Adipose tissue (tissue), 3 donors: Measurements from ENCODE around the gene GPN3. TPM values are rescaled to one million over a fixed set of nuclear protein-coding genes. Genes with fewer than 3 reads are reported as not detected.
A peak's percentile ranks its signal among the peaks of the same experiment; 100 is the strongest.
"Not testable (repeated sequence)": the region's sequence is repeated elsewhere in the genome, so short reads cannot be mapped to it uniquely, and the experiment has no call there.

Experiments
- H3K27ac ChIP-seq: one replicate; pipeline ENCODE4 v1.5.1; 2013; ENCODE audit warnings: low read depth, low read length
- WGBS, 3 donors: extraction: QIAGEN DNeasy Blood & Tissue Kit; methylation state at CpG; one replicate each; pipeline ENCODE4 v1.1.7; 2013; 5-methylcytosine and 5-hydroxymethylcytosine counted together
- polyA plus RNA-seq, 3 donors: library from polyadenylated mRNA; stranded (reverse); fragments of 200-250 nt; gene quantifications; one replicate each; pipeline ENCODE4 v1.2.3, GENCODE V29; 2013
- donor health status: healthy with polysubstance abuse.
- donor health status: Bipolar disorder and iron deficiency.
- donor health status: healthy.

Gene GPN3
- 10 to 100 TPM; 14.3 to 36.7 (median 32.9) TPM for polyA plus RNA-seq

DNA sequence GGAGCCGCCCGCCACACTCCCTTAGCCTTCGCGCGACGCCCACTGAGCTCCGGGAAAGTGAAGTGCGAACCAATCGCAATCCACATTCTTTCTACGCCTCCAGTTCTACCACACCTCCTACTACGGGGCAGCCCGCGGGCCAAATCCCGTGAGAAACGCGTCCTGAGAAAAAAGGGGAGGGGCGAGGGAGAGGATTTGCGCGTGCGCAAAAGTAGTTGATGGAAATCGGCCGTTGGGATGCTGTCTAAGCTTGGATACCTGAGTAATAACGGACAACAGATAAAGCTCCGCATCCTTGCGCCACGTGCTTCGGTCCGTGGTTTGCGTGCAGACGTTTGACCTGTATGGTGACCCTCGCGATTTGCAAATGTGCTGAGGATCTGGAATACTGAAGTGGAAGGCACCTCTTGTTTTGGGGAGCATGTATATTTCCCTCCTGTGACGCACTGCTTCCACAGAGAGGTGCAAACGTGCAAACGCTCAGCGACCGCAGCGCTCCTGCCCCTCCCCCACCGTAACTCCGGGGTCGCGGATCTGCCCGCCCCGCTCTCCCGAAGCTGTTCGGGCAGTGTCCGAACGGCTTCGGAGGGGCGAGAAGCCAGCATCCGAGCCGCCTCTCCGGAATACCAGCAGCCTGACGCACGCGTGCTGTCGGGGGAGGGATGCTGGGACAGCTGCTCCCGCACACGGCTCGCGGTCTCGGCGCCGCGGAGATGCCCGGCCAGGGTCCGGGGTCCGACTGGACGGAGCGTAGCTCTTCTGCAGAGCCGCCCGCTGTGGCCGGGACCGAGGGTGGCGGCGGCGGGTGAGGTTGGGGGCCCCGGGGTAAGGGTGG lies at the start of gene GPN3, which contains the start of gene FAM216A:
TSS of gene GPN3 (minus strand) at position 44 of the 835 bp plus-strand sequence. CDS start 54 bp downstream, outside the sequence.
TSS of gene FAM216A (plus strand) at position 632 of the 835 bp plus-strand sequence. CDS start at position 663, 31 bp downstream.
- WGBS, 3 donors = 0 to 1% (median 0%) methylated on average over 78 of the region's 78 CpGs
- peak within 1 kb of the TSS; percentile 30 for H3K27ac ChIP-seq

GRCh38 chr12:110516995-110517394 lies 48.9 kb upstream of the GPN3 start:
- WGBS, 3 donors = 91 to 96% (median 92%) methylated on average over 3 of the region's 3 CpGs
- H3K27ac ChIP-seq = no peak overlapping the region

DNA sequence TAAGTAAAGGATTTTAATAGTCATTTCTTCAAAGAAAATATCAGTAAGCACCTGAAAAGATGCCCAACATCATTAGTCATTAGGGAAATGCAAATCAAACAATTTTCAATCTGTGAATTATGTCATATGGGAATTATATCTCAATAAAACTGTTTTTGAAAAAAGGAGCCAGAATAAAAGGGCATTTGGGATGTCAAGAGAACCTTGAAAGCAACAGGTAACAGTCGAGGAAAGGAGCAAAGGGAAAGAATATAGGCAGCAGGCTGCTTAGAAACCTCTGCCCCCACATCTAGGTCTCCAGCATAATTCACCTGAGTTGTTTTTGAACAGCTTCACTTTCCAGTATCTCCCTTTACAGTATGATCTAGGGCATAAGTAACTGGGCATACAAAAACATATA lies 46.3 kb upstream of the GPN3 start:
- WGBS, 3 donors = 55 to 68% (median 63%) methylated on average over 1 of the region's 1 CpG

DNA sequence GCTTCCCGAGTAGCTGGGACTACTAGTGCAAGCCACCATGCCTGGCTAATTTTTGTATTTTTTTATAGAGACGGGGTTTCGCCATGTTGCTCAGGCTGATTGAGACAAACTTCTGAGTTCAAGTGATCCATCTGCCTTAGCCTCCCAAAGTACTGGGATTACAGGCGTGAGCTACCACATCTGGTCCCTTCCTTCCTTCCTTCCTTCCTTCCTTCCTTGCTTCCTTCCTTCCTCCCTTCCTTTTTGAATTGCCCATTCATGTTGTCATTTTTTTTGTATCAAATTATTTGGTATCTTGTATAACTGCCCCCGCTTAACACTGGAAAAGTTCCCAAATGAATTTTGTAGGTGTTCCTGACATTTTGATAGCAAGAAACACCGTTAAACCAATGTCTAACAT lies 45.8 kb upstream of the GPN3 start:
- WGBS, 3 donors = 62 to 72% (median 67%) methylated on average over 6 of the region's 6 CpGs
- no peak overlapping the region for H3K27ac ChIP-seq

More for the DNA sequence above, 46.3 kb upstream of the GPN3 start:
- H3K27ac ChIP-seq = no peak overlapping the region

GRCh38 chr12:110508071-110508586 lies 40.1 kb upstream of the GPN3 start:
- no peak overlapping the region for H3K27ac ChIP-seq
- WGBS, 3 donors = 91 to 94% (median 93%) methylated on average over 4 of the region's 4 CpGs

- no peak overlapping the region for H3K27ac ChIP-seq
- 73 to 83% (median 79%) methylated on average over 3 of the region's 3 CpGs for WGBS, 3 donors
These were observed 37.3 kb upstream of the GPN3 start for GRCh38 chr12:110505332-110505731.

- WGBS, 3 donors = 52 to 85% (median 71%) methylated on average over 1 of the region's 1 CpG
- H3K27ac ChIP-seq = no peak overlapping the region
These were observed 35.4 kb upstream of the GPN3 start for GRCh38 chr12:110503432-110503831.

- WGBS, 3 donors = 5 to 7% (median 5%) methylated on average over 61 of the region's 61 CpGs
- H3K27ac ChIP-seq = peak within 1 kb of the TSS; percentile 98
These were observed 34.0 kb upstream of the GPN3 start, which contains the start of the genes RAD9B and VPS29 for GRCh38 chr12:110501752-110502738. RAD9B (plus strand) TSS chr12:110502331; CDS start chr12:110502338, 7 bp downstream. VPS29 (minus strand) TSS chr12:110502111; CDS start chr12:110502051, 60 bp downstream.

DNA sequence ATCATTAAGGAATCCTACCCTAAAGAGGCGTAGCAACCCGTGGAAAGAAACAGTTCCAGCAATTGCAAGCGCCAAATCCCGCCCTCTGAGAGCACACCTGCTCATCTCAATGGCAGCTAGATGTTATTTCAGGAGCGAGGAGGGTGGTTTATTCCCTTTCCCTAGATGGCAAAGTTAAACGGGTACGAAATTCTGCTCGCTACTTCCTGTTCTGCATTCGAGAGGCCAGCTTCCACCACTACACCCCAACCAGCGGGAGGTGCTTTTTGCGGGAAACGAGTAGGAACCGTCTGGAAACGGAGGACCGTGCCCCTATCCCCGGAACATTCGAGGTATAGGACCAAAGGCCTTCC lies 33.3 kb upstream of the GPN3 start:
- WGBS, 3 donors = 0 to 1% (median 0%) methylated on average over 17 of the region's 17 CpGs
- H3K27ac ChIP-seq = peak overlapping the region; percentile 98

DNA sequence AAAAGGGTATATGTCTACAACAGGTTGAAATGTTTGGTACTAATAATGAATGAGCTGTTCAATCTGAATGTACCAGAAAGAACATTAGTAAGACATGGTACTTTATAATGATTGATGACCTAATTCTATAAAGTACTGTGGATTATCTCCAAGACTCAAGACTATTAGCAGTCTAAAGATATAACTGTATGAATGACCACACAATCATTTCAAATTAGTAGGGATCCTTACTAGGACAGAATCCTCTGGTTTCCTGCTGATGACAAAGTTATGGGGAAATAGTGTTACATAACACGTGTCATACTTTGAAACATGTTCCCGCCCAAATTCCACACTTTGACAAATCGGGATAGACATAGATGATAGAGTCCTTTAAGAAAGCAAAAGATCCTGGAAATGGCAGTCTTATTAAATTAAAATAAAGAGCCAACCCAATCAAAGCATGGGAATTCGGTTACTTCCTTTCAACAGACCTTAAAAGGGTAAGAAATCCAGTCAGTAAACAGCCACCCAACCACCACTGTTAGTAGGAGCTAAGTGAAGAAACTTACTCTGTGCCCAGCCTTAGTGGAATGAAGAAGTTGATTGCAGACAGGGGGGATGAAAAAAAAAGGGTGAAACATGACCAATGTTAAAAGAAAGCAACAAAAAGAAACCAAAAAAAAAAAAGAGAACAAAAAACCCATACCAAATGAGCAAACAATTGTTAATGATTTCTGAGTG lies 31.1 kb upstream of the GPN3 start:
- H3K27ac ChIP-seq = no peak overlapping the region
- WGBS, 3 donors = 36 to 61% (median 38%) methylated on average over 4 of the region's 4 CpGs

- no peak overlapping the region for H3K27ac ChIP-seq
- WGBS, 3 donors = 96 to 98% (median 97%) methylated on average over 7 of the region's 7 CpGs
These were observed 7.4 kb upstream of the GPN3 start for GRCh38 chr12:110475426-110475825.

DNA sequence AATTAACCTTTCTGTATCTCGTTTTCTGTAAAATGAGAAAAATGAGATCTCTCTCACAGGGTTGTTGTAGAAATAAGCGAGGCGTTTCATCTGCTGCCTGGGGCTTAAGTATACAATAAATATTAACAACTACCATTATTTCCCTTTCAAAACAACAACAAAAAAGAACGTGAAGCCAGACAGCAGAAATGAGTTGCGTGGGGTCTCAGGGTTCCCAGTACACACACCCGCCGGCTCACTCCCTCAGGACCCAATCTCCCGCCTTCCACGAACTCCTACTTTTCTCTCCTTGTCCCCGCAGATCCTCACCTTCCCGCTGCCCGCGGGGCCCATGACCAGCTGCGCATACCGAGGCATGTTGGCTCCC lies 227 bp downstream of the GPN3 start:
- 0% methylated on average over 15 of the region's 15 CpGs for WGBS, 3 donors
- no peak overlapping the region for H3K27ac ChIP-seq

DNA sequence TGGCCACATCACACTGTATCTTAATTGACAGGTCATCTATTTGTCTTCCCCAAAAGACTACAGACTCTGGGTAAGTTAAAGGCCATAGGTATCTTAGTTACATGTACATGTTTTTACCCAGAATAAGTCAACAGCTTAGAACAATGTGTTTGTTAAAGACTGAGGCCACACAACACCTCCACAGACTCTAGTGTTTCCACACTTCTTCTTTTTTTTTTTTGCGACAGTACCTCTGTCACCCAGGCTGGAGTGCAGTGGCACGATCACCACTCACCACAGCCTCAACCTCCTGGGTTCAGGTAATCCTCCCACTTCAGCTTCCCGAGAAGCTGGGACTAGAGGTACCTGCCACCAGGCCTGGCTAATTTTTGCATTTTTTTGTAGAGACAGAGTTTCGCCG lies 1.3 kb downstream of the GPN3 start:
- WGBS, 3 donors = 57 to 65% (median 59%) methylated on average over 5 of the region's 5 CpGs

DNA sequence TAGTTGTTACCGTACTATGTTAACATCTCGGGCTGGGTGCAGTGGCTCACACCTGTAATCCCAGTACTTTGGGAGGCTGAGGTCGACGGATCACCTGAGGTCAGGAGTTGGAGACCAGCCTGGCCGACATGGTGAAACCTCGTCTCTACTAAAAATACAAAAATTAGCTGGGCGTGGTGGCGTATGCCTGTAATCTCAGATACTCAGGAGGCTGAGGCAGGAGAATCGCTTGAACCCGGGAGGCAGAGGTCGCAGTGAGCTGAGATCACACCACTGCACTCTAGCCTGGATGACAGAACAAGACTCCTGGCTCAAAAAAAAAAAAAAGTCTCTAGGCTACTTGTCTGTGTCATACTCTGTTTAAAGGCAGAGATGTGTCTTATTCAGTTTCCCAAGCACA lies 2.3 kb downstream of the GPN3 start:
- 88 to 95% (median 90%) methylated on average over 11 of the region's 11 CpGs for WGBS, 3 donors
- not testable (repeated sequence) for H3K27ac ChIP-seq

More for the DNA sequence above, 1.3 kb downstream of the GPN3 start:
- no peak overlapping the region for H3K27ac ChIP-seq

GRCh38 chr12:110465024-110465423 lies 3.0 kb downstream of the GPN3 start:
- no peak overlapping the region for H3K27ac ChIP-seq
- 90 to 94% (median 94%) methylated on average over 2 of the region's 2 CpGs for WGBS, 3 donors

DNA sequence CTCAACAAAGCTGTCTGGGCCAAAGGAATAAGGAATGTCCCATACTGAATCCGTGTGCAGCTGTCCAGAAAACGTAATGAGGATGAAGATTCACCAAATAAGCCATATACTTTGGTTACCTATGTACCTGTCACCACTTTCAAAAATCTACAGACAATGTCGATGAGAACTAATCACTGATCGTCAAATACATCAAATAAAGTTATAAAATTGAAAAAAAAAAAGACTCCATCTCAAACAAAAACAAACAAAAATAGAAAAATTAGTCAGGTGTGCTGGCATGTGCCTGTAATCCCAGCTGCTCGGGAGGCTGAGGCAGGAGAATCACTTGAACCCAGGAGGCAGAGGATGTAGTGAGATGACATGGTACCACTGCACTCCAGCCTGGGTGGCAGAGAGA lies 6.9 kb downstream of the GPN3 start:
- WGBS, 3 donors = 91 to 93% (median 91%) methylated on average over 5 of the region's 5 CpGs
- not testable (repeated sequence) for H3K27ac ChIP-seq

DNA sequence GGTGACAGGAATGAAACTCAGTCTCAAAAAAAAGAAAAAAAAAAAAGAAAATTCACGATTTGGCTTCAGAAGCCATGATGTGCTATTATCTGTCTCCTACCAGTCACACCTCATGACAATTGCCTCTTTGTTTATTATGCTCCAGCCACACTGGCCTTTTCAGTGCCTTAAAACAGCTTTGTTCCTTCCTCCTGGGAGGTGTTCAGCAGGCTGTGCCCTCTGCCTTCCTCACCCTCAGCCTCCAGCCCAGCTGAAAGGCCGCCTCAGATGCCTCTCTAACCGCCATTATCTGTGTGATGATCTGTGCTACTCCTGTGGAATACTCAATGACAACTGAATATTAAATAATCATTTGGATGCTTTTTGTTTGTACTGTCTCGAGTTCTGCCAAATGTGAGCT lies 9.3 kb downstream of the GPN3 start:
- H3K27ac ChIP-seq = no peak overlapping the region
- 87 to 94% (median 90%) methylated on average over 4 of the region's 4 CpGs for WGBS, 3 donors
